K562 (cell line): ENCODE results near the gene PITRM1. TPM values are rescaled to one million over a fixed set of nuclear protein-coding genes. Genes with fewer than 3 reads are reported as not detected.

ENCODE experiments used
- CREB1 ChIP-seq, 2 experiments: sonication (generic) in 1 of 2; formaldehyde crosslinking in 1 of 2; IDR thresholded peaks; 2 replicates each; pipeline versions ENCODE4 v1.6.1 to v1.8.0; 2012 to 2022; ENCODE audit warnings: inconsistent platforms in 1 of 2, mild to moderate bottlenecking in 1 of 2, missing genetic modification reagents in 1 of 2, moderate library complexity in 1 of 2
- CTCFL ChIP-seq: IDR thresholded peaks from 2 replicates; pipeline ENCODE4 v1.6.1; 2011; ENCODE audit warnings: borderline replicate concordance, low read depth, mild to moderate bottlenecking, moderate library complexity, low read length; ENCODE audit not compliant: insufficient read depth, poor library complexity, severe bottlenecking
- DMBX1 ChIP-seq: fragments of 250-450 bp; sonication (Bioruptor Pico); IDR thresholded peaks from 2 replicates; pipeline ENCODE4 v1.8.0; 2022; ENCODE audit warnings: inconsistent platforms, mild to moderate bottlenecking, moderate library complexity, borderline replicate concordance
- E2F4 ChIP-seq: sonication (generic); formaldehyde crosslinking; IDR thresholded peaks from 2 replicates; pipeline ENCODE4 v1.8.0; 2022; ENCODE audit warnings: mild to moderate bottlenecking, low read depth, missing genetic modification reagents
- E4F1 ChIP-seq: fragments of 250-450 bp; sonication (Bioruptor Pico); IDR thresholded peaks from 2 replicates; pipeline ENCODE4 v1.5.0; 2021; ENCODE audit warnings: mild to moderate bottlenecking, borderline replicate concordance
- HEY1 ChIP-seq: fragments of 250-450 bp; sonication (Bioruptor Pico); IDR thresholded peaks from 2 replicates; pipeline ENCODE4 v1.5.0; 2020; ENCODE audit warnings: mild to moderate bottlenecking, moderate library complexity, borderline replicate concordance
- HMBOX1 ChIP-seq: sonication (generic); IDR thresholded peaks from 2 replicates; pipeline ENCODE4 v1.6.1; 2016
- MCM5 ChIP-seq: fragments of 450-650 bp; IDR thresholded peaks from 2 replicates; pipeline ENCODE4 v1.6.1; 2016; ENCODE audit warnings: low read depth
- MCM7 ChIP-seq, 2 experiments: fragments of 450-650 bp; IDR thresholded peaks; 2 replicates each; pipeline ENCODE4 v1.6.1; 2016 to 2018
- MED1 ChIP-seq: sonication (generic); formaldehyde crosslinking; IDR thresholded peaks from 2 replicates; pipeline ENCODE4 v1.8.1; 2023; ENCODE audit warnings: missing genetic modification reagents, borderline replicate concordance
- MEF2A ChIP-seq: IDR thresholded peaks from 2 replicates; pipeline ENCODE4 v1.6.1; 2011; ENCODE audit warnings: low read depth, mild to moderate bottlenecking, low read length, moderate library complexity; ENCODE audit not compliant: control insufficient read depth
- MTA3 ChIP-seq: fragments of 450-650 bp; formaldehyde crosslinking; IDR thresholded peaks from 2 replicates; pipeline ENCODE4 v1.6.1; 2017; ENCODE audit warnings: mild to moderate bottlenecking, borderline replicate concordance
- SMC3 ChIP-seq: conservative IDR thresholded peaks from 2 replicates; pipeline ENCODE4 v1.6.1; 2011; ENCODE audit warnings: low read depth, low read length, improper control_type of control experiment; ENCODE audit not compliant: insufficient read depth
- SPI1 ChIP-seq: IDR thresholded peaks from 2 replicates; pipeline ENCODE4 v1.6.1; 2011; ENCODE audit warnings: low read depth, low read length, control low read depth, borderline replicate concordance
- TRIM28 ChIP-seq: fragments of 450-650 bp; IDR thresholded peaks from 2 replicates; pipeline ENCODE4 v1.6.1; 2017
- USF2 ChIP-seq: sonication (generic); formaldehyde crosslinking; IDR thresholded peaks from 2 replicates; pipeline ENCODE4 v1.5.0; 2020; ENCODE audit warnings: missing genetic modification reagents
- ZNF133 ChIP-seq: fragments of 250-450 bp; sonication (Bioruptor Pico); IDR thresholded peaks from 2 replicates; pipeline ENCODE4 v1.4.0; 2020; ENCODE audit warnings: mild to moderate bottlenecking
- ZNF217 ChIP-seq: sonication (generic); formaldehyde crosslinking; IDR thresholded peaks from 2 replicates; pipeline ENCODE4 v1.8.0; 2022; ENCODE audit warnings: mild to moderate bottlenecking, missing genetic modification reagents
- ZNF274 ChIP-seq: IDR thresholded peaks from 2 replicates; pipeline ENCODE4 v1.6.1; 2011; ENCODE audit warnings: low read depth, mild to moderate bottlenecking, low read length, moderate library complexity, borderline replicate concordance
- ZNF696 ChIP-seq: fragments of 250-450 bp; sonication (Bioruptor Pico); conservative IDR thresholded peaks from 2 replicates; pipeline ENCODE4 v1.4.0; 2020; ENCODE audit warnings: mild to moderate bottlenecking, moderate library complexity
- ZNF76 ChIP-seq: fragments of 250-450 bp; sonication (Bioruptor Pico); IDR thresholded peaks from 2 replicates; pipeline ENCODE4 v1.4.0; 2020; ENCODE audit warnings: mild to moderate bottlenecking, moderate library complexity, borderline replicate concordance
- polyA plus RNA-seq, 8 experiments: library from polyadenylated mRNA; depleted of rRNA in 4 of 8; stranded (reverse) in 5 of 8; unstranded in 3 of 8; fragments of >200 nt; fragmentation: Nextera tagmentation in 2 of 8; fragmentation: Illumina TruSeq in 1 of 8; extraction: Ambion mirVana in 2 of 8; extraction: Trizol in 1 of 8; gene quantifications; 2 replicates each; pipeline versions ENCODE4 v1.2.1 to v1.2.3, GENCODE V29; 2011 to 2014; ENCODE audit warnings: inconsistent platforms in 1 of 8, missing spikeins in 1 of 8
- total RNA-seq, 7 experiments: library from RNA; depleted of rRNA in 6 of 7; stranded (reverse); fragments of >200 nt in 6 of 7; fragmentation: Illumina TruSeq in 2 of 7; extraction: Trizol in 2 of 7; gene quantifications; 2 replicates each; pipeline versions ENCODE4 v1.2.1 to v1.2.3, GENCODE V29; 2011 to 2021; ENCODE audit warnings: low replicate concordance in 1 of 7

PITRM1 gene
- total and polyA plus RNA-seq, 9 of the 15 experiments (the other 6 are each of a cell fraction or from before 2014, with no cell fraction given) = 21.1 to 70.4 (median 39.7) TPM

- no peak for TF ChIP-seq CTCFL
- TF ChIP-seq MTA3 = no peak; the same call in 1 of the 2 replicates
- no peak for TF ChIP-seq HEY1 (CRISPR knock-in tag)
- no peak for TF ChIP-seq ZNF217 (CRISPR knock-in tag)
- TF ChIP-seq ZNF133 (CRISPR knock-in tag) = no peak
- TF ChIP-seq MEF2A = no peak
- no peak for TF ChIP-seq CREB1 (IDR thresholded peaks at IDR 0.05)
- no peak for TF ChIP-seq CREB1 (CRISPR knock-in tag; IDR thresholded peaks at IDR 0.05)
- TF ChIP-seq ZNF76 = no peak
- no peak for TF ChIP-seq ZNF274
- no peak for TF ChIP-seq DMBX1
- no peak for TF ChIP-seq E2F4
- TF ChIP-seq MED1 = no peak
- TF ChIP-seq TRIM28 = no peak
- no peak for TF ChIP-seq MCM7 (IDR thresholded peaks at IDR 0.05)
- no peak for TF ChIP-seq HMBOX1
- TF ChIP-seq SMC3 = peak; percentile 70; the same call in 1 of the 2 replicates
- TF ChIP-seq USF2 (CRISPR knock-in tag) = no peak
- TF ChIP-seq ZNF696 (CRISPR knock-in tag) = no peak
- TF ChIP-seq SPI1 = no peak
- TF ChIP-seq E4F1 (CRISPR knock-in tag) = no peak
- no peak for TF ChIP-seq MCM5
Measured at GRCh38 chr10:3197348-3198003, 24.9 kb upstream of the PITRM1 start (continued).
